ENCODE data around the gene ATIC. TPM values are rescaled to one million over a fixed set of nuclear protein-coding genes. Genes with fewer than 3 reads are reported as not detected.
"Not testable (repeated sequence)": the region's sequence is repeated elsewhere in the genome, so short reads cannot be mapped to it uniquely, and the experiment has no call there.

The ATIC gene
- total and polyA plus RNA-seq, 9 donors = 22.1 to 69.2 (median 51.7) TPM

DNA sequence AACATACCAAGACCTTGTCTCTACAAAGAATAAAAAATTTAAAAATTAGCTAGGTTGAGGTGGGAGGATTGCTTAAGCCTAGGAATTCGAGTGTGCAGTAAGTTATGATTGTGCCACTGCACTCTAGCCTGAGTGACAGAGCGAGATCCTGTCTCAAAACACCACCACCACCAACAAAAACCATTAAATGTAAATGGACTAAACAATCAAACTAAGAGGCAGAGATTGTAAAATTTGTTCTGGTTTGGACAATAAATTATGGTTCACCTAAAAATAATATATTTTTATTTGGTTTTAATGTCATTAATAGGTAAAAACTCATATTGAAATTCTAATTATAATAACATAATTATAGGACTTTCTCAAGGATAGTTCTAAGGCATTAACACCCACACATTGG is 9.9 kb upstream of the ATIC start:
- Histone ChIP-seq H3K36me3 (ENCODE audit: control insufficient read depth, insufficient read depth, low read length) (no peaks in the 10 kb centered on the region), H3K9me3 (replicated peaks; ENCODE audit: control insufficient read depth, low read depth, low read length) (peaks cover 2% of the 10 kb centered on the region), H3K27me3 (ENCODE audit: control insufficient read depth, insufficient read depth, low read length) (no peaks in the 10 kb centered on the region), H3K4me3 (ENCODE audit: low read length) (no peak overlapping the region), H3K27ac (ENCODE audit: low read length) (no peak overlapping the region), H3K4me1 (ENCODE audit: control insufficient read depth, insufficient read depth, low read length) (no peaks in the 10 kb centered on the region)
- DNase-seq = no peak
- WGBS (ENCODE audit: insufficient coverage) = no CpG with 5 or more reads among the region's 2 CpGs

DNA sequence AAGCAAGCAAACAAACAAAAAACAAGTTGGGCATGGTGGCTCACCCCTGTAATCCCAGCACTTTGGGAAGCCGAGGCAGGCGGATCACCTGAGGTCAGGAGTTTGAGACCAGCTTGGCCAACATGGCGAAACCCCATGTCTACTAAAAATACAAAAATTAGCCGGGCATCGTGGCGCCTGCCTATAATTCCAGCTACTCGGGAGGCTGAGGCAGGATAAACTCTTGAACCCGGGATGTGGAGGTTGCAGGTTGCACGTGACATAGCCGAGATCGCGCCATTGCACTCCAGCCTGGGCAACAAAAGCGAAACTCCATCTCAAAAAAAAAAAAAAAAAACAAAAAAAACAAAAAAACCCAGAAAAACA is 617 bp upstream of the ATIC start:
- Histone ChIP-seq H3K4me3 (ENCODE audit: low read length) (peak overlapping the region; percentile 63), H3K27ac (ENCODE audit: low read length) (peak overlapping the region; percentile 72), H3K4me1 (ENCODE audit: control insufficient read depth, insufficient read depth, low read length) (peaks cover 11% of the 10 kb centered on the region)
- H3K36me3 ChIP-seq (ENCODE audit: control insufficient read depth, insufficient read depth, low read length); H3K27me3 ChIP-seq (ENCODE audit: control insufficient read depth, insufficient read depth, low read length); DNase-seq; H3K9me3 ChIP-seq (replicated peaks; ENCODE audit: control insufficient read depth, low read depth, low read length): not testable (repeated sequence)
- WGBS (ENCODE audit: insufficient coverage) = 92% methylated on average over 2 of the region's 13 CpGs

DNA sequence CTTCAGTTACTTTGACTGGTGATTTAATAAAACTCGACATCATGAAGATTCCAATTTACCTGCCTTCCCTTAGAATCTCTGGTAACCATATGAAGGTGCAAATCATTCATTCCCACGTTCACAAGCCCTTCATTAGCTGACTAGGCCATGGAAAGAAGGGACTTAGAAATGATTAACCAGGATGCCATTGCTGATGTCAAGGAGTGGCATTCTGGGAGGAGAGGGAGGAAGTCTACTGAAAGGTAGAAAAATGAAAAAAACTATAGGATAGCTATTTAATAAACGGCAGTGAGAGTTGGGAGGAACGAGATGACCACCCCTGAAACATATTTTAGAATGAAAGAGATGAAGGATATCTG is 1.4 kb downstream of the ATIC start:
- H3K4me1 ChIP-seq (ENCODE audit: control insufficient read depth, insufficient read depth, low read length) = peaks cover 11% of the 10 kb centered on the region
- H3K27me3 ChIP-seq (ENCODE audit: control insufficient read depth, insufficient read depth, low read length) = no peaks in the 10 kb centered on the region
- no peak for DNase-seq
- H3K27ac ChIP-seq (ENCODE audit: low read length) = no peak overlapping the region
- H3K9me3 ChIP-seq (replicated peaks; ENCODE audit: control insufficient read depth, low read depth, low read length) = no peaks in the 10 kb centered on the region
- no peak overlapping the region for H3K4me3 ChIP-seq (ENCODE audit: low read length)
- H3K36me3 ChIP-seq (ENCODE audit: control insufficient read depth, insufficient read depth, low read length) = peaks cover 2% of the 10 kb centered on the region
- WGBS (ENCODE audit: insufficient coverage) = no CpG with 5 or more reads among the region's 4 CpGs

DNA sequence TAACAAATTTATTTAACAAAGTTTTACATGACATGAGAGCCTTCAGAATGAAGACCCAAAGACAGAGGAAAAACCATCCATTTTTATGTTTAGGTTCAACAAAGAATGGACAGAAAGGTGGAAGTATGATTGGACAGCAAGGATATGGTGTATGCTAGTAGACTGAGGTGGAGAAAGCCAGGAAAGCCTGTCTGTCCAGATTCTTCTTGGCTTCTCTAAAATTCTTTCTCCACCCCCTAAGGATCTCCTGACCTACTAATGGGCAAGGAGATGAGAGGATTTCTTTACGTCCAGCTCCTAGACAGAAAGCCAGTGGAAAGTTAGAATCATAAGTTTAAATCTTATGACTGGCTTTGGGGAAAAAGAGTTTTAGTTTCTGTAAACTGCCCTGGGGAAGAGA is 3.0 kb downstream of the ATIC start:
- H3K9me3 ChIP-seq (replicated peaks; ENCODE audit: control insufficient read depth, low read depth, low read length) = no peaks in the 10 kb centered on the region
- peaks cover 11% of the 10 kb centered on the region for H3K4me1 ChIP-seq (ENCODE audit: control insufficient read depth, insufficient read depth, low read length)
- H3K27me3 ChIP-seq (ENCODE audit: control insufficient read depth, insufficient read depth, low read length) = no peaks in the 10 kb centered on the region
- no peak overlapping the region for H3K4me3 ChIP-seq (ENCODE audit: low read length)
- H3K27ac ChIP-seq (ENCODE audit: low read length) = no peak overlapping the region
- DNase-seq = peak; percentile 3
- no CpG with 5 or more reads among the region's 1 CpG for WGBS (ENCODE audit: insufficient coverage)
- H3K36me3 ChIP-seq (ENCODE audit: control insufficient read depth, insufficient read depth, low read length) = peaks cover 10% of the 10 kb centered on the region

DNA sequence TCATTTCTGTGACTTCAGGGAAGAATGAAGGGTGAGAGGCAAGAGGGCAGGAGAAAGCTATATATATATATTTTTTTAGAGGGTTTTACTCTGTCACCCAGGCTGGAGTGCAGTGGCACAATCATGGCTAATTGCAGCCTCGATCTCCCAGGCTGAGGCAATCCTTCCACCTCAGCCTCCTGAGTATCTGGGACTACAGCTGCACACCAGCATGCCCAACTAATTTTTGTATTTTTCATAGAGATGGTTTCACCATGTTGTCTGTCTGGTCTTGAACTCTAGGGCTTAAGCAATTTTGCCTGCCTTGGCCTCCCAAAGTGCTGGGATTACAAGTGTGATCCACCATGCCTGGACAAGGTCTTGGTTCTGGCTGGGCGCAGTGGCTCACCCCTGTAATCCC is 3.4 kb downstream of the ATIC start:
- DNase-seq = no peak
- Histone ChIP-seq H3K27me3 (ENCODE audit: control insufficient read depth, insufficient read depth, low read length) (no peaks in the 10 kb centered on the region), H3K36me3 (ENCODE audit: control insufficient read depth, insufficient read depth, low read length) (peaks cover 11% of the 10 kb centered on the region), H3K4me1 (ENCODE audit: control insufficient read depth, insufficient read depth, low read length) (peaks cover 11% of the 10 kb centered on the region), H3K4me3 (ENCODE audit: low read length) (no peak overlapping the region), H3K9me3 (replicated peaks; ENCODE audit: control insufficient read depth, low read depth, low read length) (no peaks in the 10 kb centered on the region), H3K27ac (ENCODE audit: low read length) (no peak overlapping the region)
- WGBS (ENCODE audit: insufficient coverage) = 100% methylated on average over 1 of the region's 2 CpGs

DNA sequence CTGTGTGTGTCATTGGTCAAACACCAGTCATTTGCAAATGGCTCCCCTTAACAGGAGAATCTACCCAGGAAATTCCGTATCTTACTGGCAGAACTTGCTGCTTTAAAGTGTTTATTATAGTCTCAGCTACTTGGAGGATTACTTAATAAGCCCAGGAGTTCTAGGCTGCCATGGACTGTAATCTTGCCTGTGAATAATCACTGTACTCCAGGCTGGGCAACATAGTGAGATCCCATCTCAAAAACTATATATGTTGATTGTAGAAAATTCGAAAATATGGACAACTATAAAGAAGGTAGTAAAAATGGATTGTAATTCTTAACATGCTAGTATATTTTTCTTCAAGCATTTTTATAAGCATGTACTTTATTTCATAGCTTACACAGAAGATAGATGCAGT is 4.5 kb downstream of the ATIC start:
- Histone ChIP-seq H3K9me3 (replicated peaks; ENCODE audit: control insufficient read depth, low read depth, low read length) (no peaks in the 10 kb centered on the region), H3K4me3 (ENCODE audit: low read length) (no peak overlapping the region), H3K27me3 (ENCODE audit: control insufficient read depth, insufficient read depth, low read length) (no peaks in the 10 kb centered on the region), H3K36me3 (ENCODE audit: control insufficient read depth, insufficient read depth, low read length) (peaks cover 13% of the 10 kb centered on the region), H3K27ac (ENCODE audit: low read length) (no peak overlapping the region), H3K4me1 (ENCODE audit: control insufficient read depth, insufficient read depth, low read length) (peaks cover 8% of the 10 kb centered on the region)
- WGBS (ENCODE audit: insufficient coverage) = no CpG with 5 or more reads among the region's 2 CpGs
- no peak for DNase-seq

DNA sequence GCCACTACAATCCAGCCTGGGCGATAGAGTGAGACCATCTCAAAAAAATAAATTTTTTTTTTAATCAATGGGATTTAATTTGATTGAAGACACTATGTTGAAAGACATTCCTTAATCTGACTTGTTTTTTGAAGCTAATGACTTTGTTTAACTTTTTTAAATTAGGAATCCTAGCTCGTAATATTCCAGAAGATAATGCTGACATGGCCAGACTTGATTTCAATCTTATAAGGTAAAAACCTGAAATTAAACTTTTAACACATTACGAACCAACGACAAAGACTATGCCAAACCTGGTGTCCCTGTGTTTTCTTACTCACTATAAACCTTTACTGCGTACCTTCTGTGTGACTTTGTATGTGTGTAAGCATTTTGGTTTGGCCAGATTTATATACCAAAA is 7.6 kb downstream of the ATIC start:
- Histone ChIP-seq H3K4me1 (ENCODE audit: control insufficient read depth, insufficient read depth, low read length) (no peaks in the 10 kb centered on the region), H3K27me3 (ENCODE audit: control insufficient read depth, insufficient read depth, low read length) (no peaks in the 10 kb centered on the region), H3K36me3 (ENCODE audit: control insufficient read depth, insufficient read depth, low read length) (peaks cover 16% of the 10 kb centered on the region), H3K9me3 (replicated peaks; ENCODE audit: control insufficient read depth, low read depth, low read length) (no peaks in the 10 kb centered on the region), H3K4me3 (ENCODE audit: low read length) (no peak overlapping the region), H3K27ac (ENCODE audit: low read length) (no peak overlapping the region)
- WGBS (ENCODE audit: insufficient coverage) = no CpG with 5 or more reads among the region's 5 CpGs
- DNase-seq = no peak

DNA sequence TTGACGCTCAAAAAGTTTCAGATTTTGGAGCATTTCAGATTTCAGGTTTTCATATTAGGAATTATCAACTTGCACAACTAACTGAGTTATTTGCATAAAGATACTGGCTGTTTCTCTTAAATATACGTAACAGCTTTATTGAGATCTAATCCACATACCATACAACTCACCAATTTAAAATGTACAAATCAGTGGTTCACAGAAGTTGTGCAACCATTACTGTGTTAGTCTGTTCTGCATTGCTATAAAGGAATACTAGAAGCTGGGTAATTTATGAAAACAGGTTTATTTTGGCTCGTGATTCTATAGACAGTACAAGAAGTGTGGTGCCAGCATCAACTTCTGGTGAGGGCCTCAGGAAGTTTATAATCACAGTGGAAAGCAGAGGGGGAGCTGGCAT is 8.2 kb downstream of the ATIC start:
- no peaks in the 10 kb centered on the region for H3K4me1 ChIP-seq (ENCODE audit: control insufficient read depth, insufficient read depth, low read length)
- WGBS (ENCODE audit: insufficient coverage) = 100% methylated on average over 1 of the region's 3 CpGs
- H3K36me3 ChIP-seq (ENCODE audit: control insufficient read depth, insufficient read depth, low read length) = peaks cover 16% of the 10 kb centered on the region
- DNase-seq = no peak
- H3K27ac ChIP-seq (ENCODE audit: low read length) = no peak overlapping the region
- no peaks in the 10 kb centered on the region for H3K9me3 ChIP-seq (replicated peaks; ENCODE audit: control insufficient read depth, low read depth, low read length)
- no peaks in the 10 kb centered on the region for H3K27me3 ChIP-seq (ENCODE audit: control insufficient read depth, insufficient read depth, low read length)
- H3K4me3 ChIP-seq (ENCODE audit: low read length) = no peak overlapping the region

DNA sequence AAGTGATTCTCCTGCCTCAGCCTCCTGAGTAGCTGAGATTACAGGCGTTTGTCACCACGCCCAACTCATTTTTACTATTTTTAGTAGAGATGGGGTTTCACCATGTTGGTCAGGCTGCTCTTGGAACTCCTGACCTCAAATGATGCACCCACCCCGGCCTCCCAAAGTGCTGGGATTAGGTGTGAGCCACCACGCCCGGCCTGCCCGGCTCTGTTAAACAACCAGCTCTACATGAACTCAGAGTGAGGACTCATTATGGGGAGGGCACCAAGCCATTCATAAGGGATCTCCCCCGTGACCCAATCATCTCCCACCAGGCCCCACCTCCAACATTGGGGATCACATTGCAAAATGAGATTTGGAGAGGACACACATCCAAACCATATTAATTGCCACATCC is 8.8 kb downstream of the ATIC start:
- DNase-seq = no peak
- Histone ChIP-seq H3K9me3 (replicated peaks; ENCODE audit: control insufficient read depth, low read depth, low read length) (no peaks in the 10 kb centered on the region), H3K4me3 (ENCODE audit: low read length) (no peak overlapping the region), H3K36me3 (ENCODE audit: control insufficient read depth, insufficient read depth, low read length) (peaks cover 17% of the 10 kb centered on the region), H3K4me1 (ENCODE audit: control insufficient read depth, insufficient read depth, low read length) (no peaks in the 10 kb centered on the region), H3K27me3 (ENCODE audit: control insufficient read depth, insufficient read depth, low read length) (no peaks in the 10 kb centered on the region), H3K27ac (ENCODE audit: low read length) (no peak overlapping the region)
- 90% methylated on average over 2 of the region's 7 CpGs for WGBS (ENCODE audit: insufficient coverage)

DNA sequence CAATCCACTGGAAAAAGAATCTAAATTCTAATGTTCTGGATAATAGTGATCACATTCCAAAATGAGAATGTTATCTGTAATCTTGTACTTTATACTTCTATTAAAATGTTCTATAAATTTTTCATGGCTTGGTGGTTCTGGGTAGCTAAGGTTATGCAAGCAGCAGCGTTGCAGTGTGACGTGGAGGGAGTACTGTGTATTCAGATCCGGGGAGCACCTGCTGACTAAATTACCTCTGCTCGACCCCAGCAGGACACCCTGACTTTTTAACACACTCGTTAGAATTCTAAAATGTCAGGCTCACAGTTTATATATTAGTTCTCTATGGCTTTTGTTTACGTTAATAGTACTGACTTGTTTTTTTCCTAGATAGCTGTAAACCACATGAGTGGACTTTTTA is 13.0 kb downstream of the ATIC start:
- H3K27me3 ChIP-seq (ENCODE audit: control insufficient read depth, insufficient read depth, low read length) = no peaks in the 10 kb centered on the region
- no CpG with 5 or more reads among the region's 6 CpGs for WGBS (ENCODE audit: insufficient coverage)
- no peak for DNase-seq
- H3K9me3 ChIP-seq (replicated peaks; ENCODE audit: control insufficient read depth, low read depth, low read length) = no peaks in the 10 kb centered on the region
- no peak overlapping the region for H3K27ac ChIP-seq (ENCODE audit: low read length)
- peaks cover 29% of the 10 kb centered on the region for H3K36me3 ChIP-seq (ENCODE audit: control insufficient read depth, insufficient read depth, low read length)
- H3K4me3 ChIP-seq (ENCODE audit: low read length) = no peak overlapping the region
- no peaks in the 10 kb centered on the region for H3K4me1 ChIP-seq (ENCODE audit: control insufficient read depth, insufficient read depth, low read length)

DNA sequence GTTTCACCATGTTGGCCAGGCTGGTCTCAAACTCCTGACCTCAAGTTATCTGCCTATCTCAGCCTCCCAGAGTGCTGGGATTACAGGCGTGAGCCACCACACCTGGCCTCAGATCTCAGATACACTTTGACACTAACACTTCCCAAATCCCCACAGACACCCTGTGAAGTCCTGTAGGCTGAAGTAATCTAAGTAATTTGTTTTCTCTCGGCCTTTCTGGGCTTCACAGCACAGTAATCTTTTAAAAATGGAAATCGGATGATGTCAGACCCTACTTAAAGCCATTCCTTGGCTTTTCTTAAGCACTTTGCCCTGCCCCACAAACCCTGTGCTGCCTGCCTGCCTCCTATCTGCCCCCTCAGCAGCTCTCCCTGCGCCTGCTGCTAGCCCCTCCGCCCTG is 16.2 kb downstream of the ATIC start:
- 98% methylated on average over 4 of the region's 5 CpGs for WGBS (ENCODE audit: insufficient coverage)
- H3K9me3 ChIP-seq (replicated peaks; ENCODE audit: control insufficient read depth, low read depth, low read length) = no peaks in the 10 kb centered on the region
- H3K27me3 ChIP-seq (ENCODE audit: control insufficient read depth, insufficient read depth, low read length) = no peaks in the 10 kb centered on the region
- H3K4me3 ChIP-seq (ENCODE audit: low read length) = no peak overlapping the region
- no peak overlapping the region for H3K27ac ChIP-seq (ENCODE audit: low read length)
- peaks cover 27% of the 10 kb centered on the region for H3K36me3 ChIP-seq (ENCODE audit: control insufficient read depth, insufficient read depth, low read length)
- DNase-seq = no peak
- no peaks in the 10 kb centered on the region for H3K4me1 ChIP-seq (ENCODE audit: control insufficient read depth, insufficient read depth, low read length)

Data from muscle of leg (tissue), 11 donors.